GM19452 (cell line): Measurements from ENCODE around the gene USP6NL.
"Not testable (repeated sequence)": the region's sequence is repeated elsewhere in the genome, so short reads cannot be mapped to it uniquely, and the experiment has no call there.

ENCODE experiments used
- ATAC-seq: cut with Tn5 transposase; IDR thresholded peaks from one replicate; pipeline ENCODE4 v1.9.1; 2021; ENCODE audit not compliant: unreplicated experiment

Gene USP6NL

DNA sequence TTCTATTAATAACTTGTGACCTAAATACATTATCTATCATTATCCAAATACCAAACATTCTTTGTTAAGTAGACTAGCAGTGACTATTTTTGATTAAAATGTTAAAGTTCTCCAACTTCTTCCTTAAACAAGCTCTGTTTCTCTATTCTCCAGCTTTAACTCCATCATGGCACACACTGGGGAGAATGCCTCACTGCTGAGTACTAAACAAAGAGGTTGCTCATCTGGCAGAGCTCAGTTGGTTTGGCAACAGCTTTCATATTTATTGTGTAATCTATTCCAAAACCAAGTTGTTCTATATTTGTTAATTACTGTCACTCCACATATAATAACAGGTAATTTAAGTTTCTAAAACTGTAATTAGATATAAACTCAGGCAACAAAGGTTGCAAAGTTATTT is 89.6 kb downstream of the USP6NL start:
- ATAC-seq: no peak

DNA sequence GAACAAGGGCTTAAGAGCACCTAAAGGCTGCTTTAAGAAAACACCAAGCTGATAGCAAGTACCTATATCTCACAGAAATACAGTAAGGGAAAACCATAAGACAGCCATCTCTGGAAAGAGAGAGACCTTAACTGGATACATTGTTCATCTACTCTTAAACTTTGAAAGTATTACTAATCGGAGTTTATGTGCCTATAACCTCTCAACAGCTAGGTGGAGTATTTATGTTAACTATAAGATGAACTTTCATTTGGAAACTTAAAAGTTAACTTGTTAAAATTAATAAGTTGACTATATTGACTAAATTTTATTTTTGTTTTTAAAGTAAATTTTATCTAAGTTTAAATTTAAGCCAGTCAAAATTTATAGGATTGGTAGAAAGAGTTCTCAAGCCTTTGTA is 90.6 kb downstream of the USP6NL start:
- ATAC-seq: no peak

DNA sequence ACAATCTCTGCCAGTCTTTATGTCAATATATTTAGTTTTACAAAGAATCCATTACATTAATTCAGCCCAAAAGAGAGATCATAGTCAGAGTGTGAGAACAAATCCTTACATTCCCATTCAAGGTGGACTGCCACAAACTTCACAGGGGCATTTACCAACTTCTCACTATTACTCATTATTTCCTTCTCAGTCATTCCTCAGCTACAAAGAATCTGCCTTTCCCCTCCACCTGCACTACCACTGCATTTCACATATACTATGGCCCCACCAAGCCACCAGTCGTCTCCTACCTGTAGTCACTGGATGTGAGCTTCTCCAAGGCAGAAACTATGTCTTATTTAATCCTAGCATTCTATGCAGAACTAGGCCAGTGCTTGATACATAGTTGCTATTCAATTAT is 94.3 kb downstream of the USP6NL start:
- ATAC-seq: peak; percentile 52

DNA sequence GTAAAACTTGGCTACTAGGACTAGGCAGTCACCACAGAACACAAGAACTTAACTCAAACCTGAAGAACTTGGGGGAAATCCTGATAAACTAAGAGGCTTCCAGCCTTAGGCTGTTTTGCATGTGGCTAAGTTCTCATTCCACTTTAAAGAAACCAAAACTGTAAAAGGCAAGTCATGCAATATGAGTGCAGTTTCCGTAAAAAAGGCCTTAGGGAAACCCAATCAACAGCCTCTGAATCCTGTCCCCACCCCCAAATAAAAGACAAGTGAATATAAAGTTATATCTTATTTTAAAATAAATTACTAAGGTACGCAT is 95.1 kb downstream of the USP6NL start:
- ATAC-seq: peak; percentile 56

DNA sequence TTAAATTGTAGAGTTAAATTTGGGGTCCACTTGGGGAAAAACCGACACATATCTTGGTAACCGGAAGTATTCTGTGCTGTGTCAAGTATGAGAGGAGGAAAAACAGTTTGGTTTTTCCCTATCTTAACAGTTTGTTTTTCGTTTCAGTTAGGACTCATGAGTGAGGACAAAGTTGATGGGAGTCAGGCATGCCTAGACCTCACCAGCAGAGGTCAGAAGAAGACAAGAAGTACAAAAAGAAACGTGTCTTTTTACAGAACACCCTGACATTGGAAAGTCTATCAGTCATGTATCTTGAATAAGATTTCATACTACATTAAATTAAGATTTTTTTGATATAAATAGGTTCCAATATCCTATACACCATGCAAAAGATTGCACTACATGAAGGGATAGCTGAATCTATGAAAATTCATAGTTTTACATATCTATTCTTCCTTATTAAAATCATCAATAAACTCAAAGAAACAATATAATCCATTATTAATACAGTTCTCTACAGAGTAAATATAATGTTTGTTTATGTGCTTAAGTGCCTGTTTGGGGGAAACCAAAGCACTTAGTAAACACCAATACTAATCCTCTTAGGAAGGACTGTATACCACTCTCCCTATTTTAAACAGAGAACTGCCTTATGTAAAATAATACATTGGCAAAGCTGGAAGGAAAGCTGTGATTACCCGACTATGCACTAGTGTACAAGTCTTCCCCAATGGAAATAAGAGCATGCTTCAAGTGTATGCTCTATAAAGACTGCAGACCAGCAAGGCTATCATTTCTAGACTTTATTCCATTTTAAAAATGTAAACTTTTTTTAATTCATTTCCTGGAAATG is 95.6 kb downstream of the USP6NL start:
- ATAC-seq: peak; percentile 48

DNA sequence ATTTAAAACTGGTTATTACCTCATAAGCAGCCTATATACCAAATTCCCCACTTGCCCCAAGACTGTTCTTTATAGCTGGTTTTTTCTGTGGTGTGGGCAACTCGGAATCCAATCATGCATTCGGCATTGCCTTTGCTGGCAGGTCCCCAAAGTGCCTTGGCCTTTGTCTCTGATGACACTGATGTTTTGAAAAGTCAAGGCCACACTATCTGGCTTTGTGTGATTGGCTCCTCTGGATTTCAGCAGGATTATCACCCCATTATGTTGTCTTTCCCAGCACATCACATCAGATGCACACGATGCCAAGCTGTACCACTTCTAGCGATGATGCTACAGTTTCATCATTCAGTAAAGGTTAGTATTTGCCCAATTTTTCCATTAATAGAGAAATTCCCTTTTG is 97.7 kb downstream of the USP6NL start:
- ATAC-seq: no peak

DNA sequence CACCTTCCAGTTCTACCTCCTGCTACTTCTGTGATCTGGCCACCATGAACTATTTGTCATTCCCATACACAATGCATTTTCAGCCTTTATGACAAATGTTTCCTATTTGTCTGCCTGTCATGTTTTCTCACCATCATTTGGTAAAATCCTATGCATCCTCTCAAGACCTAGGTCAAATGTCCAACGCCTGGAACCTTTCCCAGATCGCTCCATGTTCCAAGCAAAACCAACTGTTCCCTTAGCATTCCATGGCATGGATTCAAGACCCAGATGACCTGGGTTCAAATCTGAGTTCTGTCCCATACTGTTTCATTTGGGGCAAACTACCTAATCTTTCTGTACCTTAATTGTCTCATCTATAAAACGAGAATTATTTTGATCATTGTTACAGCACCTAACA is 98.9 kb downstream of the USP6NL start:
- ATAC-seq: no peak

DNA sequence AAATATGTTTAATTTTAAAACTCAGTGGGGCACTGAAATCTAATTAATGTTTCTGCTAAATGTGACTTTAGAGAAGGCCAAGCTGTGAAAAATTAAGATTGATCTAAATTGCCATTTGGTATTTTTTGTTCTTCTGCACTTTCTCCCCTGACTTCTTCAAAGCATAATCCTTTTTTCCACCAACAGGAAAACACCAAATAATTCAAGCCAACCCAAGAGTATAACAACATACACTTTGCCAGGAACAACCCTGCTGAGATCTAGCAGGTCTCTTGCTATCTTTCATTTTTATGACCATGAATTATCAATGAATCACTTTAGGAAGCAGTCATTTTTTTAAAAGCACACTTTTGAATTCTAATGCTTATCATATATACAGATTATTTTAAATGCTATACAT is 100.1 kb downstream of the USP6NL start:
- no peak for ATAC-seq

DNA sequence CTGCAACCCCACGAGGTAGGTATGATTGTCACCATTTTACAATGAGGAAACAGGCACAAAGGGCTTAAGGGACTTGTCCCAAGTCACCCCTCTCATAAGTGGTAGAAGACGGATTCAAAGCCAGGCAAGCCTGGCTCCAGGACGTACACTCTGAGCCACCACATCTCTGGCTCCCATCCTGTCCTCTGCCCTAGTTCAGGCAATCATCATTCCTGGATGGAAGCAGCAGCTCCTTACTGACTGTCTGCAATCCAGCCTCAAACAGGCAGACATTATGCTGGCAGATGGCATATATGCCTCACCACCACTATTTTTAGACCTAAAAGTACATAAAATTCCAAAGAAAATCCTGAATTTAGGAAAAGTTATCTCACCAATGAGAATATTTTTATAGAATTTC is 100.7 kb downstream of the USP6NL start:
- ATAC-seq: no peak

DNA sequence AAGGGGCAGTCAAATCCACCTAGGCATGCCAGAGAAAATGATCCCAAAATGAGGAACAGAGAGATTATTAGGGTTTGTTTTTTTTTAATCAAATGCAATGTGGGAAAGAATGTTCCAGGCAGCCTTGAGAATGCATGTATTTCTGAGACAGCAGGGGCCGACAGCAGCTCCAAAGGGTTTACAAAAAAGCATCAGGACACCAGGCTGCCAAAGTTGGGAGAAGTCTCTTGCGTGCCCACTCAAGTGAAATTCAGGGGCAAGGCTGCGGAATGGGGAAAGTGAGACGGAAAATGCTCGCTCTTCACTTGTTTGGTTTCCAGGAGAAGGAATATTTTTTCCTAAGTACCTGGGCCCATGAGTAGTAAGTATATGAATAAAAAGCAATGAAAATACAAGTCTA is 101.2 kb downstream of the USP6NL start:
- ATAC-seq: no peak

DNA sequence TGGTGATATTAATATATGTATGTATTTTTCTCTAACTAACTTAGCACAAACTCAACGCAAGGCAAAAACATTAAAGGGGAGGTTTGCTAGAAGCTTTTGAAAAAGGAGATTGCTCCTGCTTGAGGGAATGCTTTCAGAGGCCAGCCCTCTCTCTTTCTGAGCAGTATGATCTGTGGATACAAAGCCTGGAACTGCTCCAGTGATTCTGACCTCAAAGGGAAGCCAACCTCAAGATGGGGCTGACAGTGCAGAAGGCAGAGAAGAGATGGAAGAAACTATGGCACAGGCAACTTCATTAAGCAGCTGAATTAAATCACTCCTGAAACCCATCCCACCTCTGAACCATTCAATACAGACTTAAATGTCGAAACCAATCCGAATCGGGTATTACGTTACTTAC is 102.4 kb downstream of the USP6NL start:
- ATAC-seq: no peak

DNA sequence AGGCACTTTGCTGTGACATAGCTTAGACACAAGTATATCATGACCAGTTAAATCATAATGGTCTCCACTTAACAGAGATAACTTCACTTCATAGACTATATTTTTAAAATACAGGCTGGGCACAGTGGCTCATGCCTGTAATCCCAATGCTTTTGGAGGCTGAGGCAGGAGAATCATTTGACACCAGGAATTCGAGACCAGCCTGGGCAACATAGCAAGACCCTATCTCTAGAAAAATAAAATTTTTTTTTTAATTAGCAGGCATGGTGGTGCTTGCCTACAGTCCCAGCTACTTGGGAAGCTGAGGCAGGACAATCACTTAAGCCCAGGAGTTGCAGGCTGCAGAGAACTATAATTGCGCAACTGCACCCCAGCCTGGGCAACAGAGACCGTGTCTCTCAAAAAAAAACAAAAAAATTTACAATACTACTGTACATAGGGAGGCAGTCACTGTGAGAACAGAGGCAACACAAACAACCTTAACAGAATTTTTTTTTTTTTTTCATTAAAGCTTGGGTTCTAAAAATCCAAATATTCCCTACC is 105.1 kb downstream of the USP6NL start:
- no peak for ATAC-seq

DNA sequence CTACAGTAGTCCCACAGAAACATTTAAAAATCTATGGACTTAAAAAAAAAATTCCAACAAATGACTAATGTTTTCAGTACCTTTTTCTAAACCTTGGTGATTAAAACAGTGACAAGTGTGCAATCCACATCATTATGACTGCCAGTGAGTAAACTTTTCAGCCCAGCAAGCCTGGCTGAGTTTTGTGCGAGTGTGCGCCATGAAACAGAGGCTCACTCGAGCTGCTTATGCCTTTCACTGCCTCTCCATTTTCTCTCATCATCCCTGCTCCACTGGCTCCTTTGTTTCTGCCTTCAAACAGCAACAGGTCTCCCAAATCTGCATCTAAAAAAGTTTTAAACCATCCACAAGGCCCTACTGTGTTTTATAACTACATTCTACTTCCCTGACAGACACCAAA is 105.8 kb downstream of the USP6NL start:
- no peak for ATAC-seq

DNA sequence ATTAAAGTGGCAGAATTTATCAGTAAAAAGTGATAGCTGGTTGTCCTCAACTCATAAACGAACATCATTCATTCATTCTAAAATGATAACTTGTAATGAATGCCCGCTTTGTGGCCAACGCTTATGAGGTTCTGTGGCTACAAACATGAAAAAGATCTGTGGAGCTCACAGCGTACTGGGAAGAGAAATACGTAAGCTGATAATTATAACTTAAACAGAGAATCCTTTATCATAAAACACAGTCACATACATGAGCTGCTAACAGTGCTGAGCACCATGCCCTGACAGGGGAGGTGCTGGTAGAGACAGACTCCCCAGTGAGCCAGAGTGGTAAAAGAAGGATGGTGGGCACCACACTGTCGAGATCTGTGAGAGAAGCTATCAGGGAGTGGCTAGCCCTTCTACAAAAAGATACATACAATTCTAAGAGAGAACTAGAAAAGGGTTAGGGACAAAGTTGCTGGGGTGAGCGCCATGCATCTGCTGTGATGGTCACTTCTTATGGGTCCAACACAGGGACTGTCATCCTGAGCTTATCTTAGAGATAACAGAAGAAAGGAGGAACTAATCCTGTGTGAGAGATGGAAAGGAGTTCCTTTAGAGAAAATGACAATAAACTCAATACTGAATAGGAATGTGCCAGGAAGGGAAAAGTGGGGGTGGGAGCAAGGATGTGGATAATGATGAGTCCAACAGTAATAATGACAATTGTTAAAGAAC is 106.7 kb downstream of the USP6NL start:
- ATAC-seq: no peak

DNA sequence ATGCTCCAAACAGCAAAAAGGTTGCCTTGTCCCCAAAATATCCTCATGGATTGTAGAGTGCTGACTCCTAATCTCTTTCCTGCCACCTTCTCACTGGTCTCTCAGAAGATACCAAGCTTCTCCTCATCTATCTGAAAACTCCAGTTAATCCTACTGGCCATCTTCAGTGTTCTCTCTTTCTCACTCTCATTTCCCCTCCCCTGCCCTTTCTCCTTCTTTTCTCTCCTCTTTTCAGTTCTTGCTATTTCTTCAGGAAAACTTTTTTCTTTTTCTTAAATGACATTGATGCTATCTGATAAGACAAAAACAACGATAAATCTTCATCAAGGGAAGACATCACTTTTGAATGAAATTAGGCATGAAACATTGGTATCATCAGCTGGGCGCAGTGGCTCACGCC is 109.8 kb downstream of the USP6NL start:
- no peak for ATAC-seq

DNA sequence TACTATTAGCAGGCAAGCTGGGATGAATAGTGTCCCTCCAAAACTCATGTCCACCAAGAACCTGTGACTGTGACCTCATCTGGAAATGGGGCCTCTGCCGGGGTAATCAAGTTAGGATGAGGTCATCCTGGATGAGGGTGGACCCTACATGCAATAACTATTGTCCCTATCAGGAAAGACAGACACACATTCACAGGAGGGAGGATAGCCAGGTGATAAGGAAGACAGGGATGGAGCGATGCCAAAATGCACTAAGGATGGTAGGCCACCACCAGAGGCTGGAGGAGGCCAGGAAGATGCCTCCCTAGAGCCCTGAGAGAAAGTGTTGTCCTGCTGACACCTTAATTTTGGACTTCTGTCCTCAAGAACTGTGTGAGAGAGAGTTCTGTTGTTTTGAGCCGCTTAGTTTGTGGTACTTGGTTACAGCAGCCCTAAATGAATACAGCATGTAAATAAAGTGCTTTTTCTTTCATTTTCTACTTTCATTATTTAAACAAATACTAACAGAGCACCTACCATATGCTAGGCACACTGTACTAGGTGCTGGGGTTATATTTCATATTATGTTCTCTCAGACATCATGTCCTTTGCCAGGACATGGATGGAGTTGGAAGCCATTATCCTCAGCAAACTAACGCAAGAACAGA is 111.9 kb downstream of the USP6NL start:
- no peak for ATAC-seq

DNA sequence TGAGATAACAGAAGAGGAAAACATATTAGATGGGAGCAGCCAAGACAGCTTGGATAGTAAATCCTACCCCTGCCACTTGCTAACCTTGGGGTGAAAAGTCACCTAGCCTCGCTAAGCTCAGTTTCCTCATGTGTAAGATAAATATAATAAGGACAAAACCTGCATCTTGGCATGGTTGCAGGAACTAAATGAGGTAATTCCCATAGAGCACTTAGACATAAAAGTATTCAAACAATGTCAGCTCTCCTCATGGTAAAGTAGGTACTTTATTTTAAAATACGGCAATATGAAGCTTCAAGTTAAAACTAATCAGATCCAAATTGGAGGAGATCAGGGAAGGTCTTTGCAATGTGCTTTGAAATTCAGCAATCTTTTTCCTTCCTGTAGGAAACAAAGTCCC is 113.1 kb downstream of the USP6NL start:
- no peak for ATAC-seq

DNA sequence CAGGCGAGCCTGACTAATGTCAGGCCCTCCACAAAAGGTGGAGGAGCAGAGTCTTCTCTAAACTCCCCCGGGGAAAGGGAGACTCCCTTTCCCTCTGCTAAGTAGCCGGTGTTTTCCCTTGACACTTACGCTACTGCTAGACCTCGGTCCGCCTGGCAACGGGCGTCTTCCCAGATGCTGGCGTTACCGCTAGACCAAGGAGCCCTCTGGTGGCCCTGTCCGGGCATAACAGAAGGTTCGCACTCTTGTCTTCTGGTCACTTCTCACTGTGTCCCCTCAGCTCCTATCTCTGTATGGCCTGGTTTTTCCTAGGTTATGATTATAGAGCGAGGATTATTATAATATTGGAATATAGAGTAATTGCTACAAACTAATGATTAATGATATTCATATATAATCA is 116.5 kb downstream of the USP6NL start:
- ATAC-seq: not testable (repeated sequence)

DNA sequence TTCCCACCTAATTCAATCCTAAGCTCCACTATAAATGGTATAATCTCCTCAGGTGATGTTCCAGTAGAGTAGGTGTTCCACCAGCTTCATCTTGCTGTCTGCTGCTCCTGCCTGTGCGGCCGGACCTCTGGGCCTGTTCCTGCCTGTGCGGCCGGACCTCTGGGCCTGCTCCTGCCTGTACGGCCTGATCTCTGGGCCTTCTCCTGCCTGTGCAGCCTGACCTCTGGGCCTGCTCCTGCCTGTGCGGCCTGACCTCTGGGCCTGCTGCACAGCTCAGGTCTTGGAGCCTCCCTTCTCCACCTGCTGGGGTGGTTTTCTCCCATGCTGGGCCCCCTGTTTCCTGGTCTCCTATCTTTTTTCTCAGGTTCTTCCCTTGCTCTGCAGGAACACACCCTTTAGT is 117.8 kb downstream of the USP6NL start:
- ATAC-seq: no peak

DNA sequence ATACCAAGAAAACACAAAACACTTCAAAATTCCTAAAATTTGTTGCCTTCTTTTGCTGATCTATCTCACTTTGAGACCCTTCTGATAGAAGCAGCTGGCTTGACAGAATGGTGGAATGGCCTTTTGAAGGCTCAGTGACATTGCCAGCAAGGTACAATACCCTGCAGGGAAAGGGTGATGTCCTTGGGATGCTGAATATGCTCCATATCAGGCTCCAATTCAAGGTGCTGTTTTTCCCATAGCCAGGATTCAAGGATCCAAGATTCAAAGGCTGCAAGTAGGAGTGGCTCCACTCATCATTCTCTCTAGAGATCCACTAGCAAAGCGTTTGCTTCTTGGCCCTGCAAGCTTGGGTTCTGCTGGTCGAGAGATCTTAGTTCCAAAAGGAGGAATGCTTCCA is 120.4 kb downstream of the USP6NL start:
- no peak for ATAC-seq

DNA sequence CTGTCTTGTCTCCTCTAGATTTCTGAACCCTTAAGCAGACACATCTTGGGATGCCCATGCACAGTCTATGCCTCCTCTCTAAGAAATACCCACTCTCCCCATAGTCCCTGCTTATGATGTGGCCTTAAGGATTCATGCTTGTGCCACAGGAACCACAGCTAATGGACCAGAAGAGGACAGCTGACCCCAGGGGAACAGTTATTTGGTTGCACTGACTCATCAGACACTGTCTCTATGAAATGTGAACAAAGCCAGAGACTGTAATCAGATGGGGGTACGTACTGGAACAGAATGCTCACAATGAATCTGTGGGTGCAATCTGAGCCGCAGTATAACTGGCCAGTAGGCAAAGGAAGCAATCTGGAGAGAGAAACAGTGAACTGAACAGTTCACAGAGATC is 121.9 kb downstream of the USP6NL start:
- no peak for ATAC-seq

DNA sequence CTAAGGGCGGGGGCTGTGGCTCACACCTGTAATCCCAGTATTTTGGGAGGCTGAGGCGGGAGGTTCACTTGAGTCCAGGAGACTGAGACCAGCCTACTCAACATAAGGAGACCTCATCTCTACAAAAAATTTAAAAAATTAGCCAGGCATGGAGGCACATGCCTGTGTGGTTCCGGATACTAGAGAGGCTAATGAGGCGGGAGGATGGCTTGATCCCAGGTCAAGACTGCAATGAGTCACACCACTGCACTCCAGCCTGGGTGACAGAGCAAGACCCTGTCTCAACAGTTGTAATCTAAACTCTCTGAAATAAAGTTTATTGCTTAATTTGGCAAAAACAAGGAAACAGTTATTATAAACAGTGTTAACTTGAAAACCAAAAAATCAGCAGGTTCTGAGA is 123.3 kb downstream of the USP6NL start:
- no peak for ATAC-seq
